Measurements from ENCODE around the gene HOXA9. TPM values are rescaled to one million over a fixed set of nuclear protein-coding genes. Genes with fewer than 3 reads are reported as not detected.

Gene HOXA9
- total RNA-seq = 1 to 10 TPM in 2 of 6 donors, under 1 TPM in 3, not detected in 1; 0.30 to 6.1 (median 0.49) TPM

DNA sequence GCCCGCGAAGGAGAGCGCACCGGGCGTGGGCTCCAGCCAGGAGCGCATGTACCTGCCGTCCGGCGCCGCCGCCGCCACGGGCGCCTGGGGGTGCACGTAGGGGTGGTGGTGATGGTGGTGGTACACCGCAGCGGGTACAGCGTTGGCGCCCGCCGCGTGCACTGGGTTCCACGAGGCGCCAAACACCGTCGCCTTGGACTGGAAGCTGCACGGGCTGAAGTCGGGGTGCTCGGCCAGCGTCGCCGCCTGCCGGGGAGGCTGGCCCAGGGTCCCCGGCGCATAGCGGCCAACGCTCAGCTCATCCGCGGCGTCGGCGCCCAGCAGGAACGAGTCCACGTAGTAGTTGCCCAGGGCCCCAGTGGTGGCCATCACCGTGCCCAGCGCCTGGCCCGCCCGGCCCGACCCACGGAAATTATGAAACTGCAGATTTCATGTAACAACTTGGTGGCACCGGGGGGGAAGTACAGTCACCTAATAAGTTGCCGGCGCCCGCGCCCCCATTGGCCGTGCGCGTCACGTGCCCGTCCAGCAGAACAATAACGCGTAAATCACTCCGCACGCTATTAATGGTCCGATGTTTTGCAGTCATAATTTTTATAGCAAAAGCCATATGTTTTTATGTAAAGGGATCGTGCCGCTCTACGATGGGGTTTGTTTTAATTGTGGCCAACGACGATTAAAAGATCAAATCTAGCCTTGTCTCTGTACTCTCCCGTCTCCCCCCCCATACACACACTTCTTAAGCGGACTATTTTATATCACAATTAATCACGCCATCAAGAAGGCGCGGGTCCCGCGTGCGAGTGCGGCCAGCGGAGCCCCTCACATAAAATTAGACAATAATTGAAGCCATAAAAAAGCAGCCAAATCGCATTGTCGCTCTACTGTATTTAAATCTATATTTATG, at the start of gene HOXA9:
Gene HOXA9 (minus strand): TSS at position 449 of the 907 bp plus-strand sequence. CDS start 80 bp downstream, at position 369.
- peaks cover 0 to 5% (median 0%) of the 10 kb centered on the region in 4 donors for H3K9me3 ChIP-seq
- peak within 1 kb of the TSS in 3 of 4 donors; percentile 35 to 49 (median 48) for H3K4me3 ChIP-seq
- DNase-seq (peak; percentile 73 to 92), ATAC-seq (ENCODE audit: low FRiP score in 2 of 2) (peak in 1 of 2 donors; percentile 21)
- no peak for TF ChIP-seq EP300 (IDR thresholded peaks at IDR 0.05)
- TF ChIP-seq, protein P1, sequence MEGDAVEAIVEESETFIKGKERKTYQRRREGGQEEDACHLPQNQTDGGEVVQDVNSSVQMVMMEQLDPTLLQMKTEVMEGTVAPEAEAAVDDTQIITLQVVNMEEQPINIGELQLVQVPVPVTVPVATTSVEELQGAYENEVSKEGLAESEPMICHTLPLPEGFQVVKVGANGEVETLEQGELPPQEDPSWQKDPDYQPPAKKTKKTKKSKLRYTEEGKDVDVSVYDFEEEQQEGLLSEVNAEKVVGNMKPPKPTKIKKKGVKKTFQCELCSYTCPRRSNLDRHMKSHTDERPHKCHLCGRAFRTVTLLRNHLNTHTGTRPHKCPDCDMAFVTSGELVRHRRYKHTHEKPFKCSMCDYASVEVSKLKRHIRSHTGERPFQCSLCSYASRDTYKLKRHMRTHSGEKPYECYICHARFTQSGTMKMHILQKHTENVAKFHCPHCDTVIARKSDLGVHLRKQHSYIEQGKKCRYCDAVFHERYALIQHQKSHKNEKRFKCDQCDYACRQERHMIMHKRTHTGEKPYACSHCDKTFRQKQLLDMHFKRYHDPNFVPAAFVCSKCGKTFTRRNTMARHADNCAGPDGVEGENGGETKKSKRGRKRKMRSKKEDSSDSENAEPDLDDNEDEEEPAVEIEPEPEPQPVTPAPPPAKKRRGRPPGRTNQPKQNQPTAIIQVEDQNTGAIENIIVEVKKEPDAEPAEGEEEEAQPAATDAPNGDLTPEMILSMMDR (IDR thresholded peaks at IDR 0.05) = peak in 1 of 6 experiments; percentile 14
- WGBS, 2 donors = 8 to 12% methylated on average over 27 to 68 of the region's 82 CpGs
- H3K27ac ChIP-seq = peak within 1 kb of the TSS in 1 of 4 donors; percentile 9
- peaks cover 2 to 77% (median 51%) of the 10 kb centered on the region in 4 donors for H3K27me3 ChIP-seq
- peaks cover 9 to 61% (median 49%) of the 10 kb centered on the region in 4 donors for H3K4me1 ChIP-seq
- H3K36me3 ChIP-seq = no peaks in the 10 kb centered on the region

DNA sequence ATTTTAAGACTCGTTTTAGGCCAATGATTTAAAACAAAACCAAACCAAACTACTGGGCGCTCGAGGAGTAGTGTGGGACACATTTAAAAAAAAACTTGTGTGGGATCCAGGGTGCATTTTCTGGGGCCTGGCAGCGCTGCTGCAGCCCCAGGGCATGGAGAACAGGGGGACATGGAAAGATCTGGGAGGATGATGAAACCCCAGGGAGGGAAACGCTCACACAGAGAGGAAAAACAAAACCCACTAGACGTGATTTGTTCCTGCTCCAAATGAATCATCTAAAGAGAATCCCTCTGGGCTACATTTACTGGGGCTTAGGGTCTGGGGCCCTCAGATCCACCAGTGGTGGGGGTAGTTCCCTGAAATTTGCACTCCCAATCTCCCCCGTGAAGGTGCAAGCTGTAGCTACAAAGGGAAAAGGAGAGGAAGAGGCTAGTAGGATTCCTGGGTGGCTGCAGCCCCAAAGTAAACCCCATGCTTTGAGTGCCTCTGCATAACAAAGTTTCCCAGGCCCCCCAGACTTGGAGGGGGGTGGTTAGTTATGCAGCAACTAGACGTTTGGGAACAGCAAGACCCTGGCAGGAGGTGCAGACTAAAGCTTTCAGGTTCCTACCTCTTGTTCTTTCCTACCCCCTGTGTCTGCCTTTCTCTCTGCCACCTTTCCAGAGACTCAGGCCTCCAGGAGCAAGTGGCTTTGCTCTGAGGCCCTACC, 49.1 kb upstream of the HOXA9 start:
- Histone ChIP-seq H3K27ac (no peak overlapping the region), H3K36me3 (no peaks in the 10 kb centered on the region), H3K27me3 (peaks cover 0 to 52% (median 26%) of the 10 kb centered on the region in 4 donors), H3K4me3 (no peak overlapping the region), H3K9me3 (no peaks in the 10 kb centered on the region), H3K4me1 (peaks cover 9 to 20% (median 15%) of the 10 kb centered on the region in 4 donors)
- 57 to 65% methylated on average over 8 of the region's 8 CpGs for WGBS, 2 donors
- ATAC-seq (ENCODE audit: low FRiP score in 2 of 2) (no peak), DNase-seq (no peak)
- TF ChIP-seq POLR2AphosphoS5 (IDR thresholded peaks at IDR 0.05) (no peak), EP300 (IDR thresholded peaks at IDR 0.05) (no peak), POLR2A (IDR thresholded peaks at IDR 0.05) (no peak)
- TF ChIP-seq, protein P1 (IDR thresholded peaks at IDR 0.05) = no peak

DNA sequence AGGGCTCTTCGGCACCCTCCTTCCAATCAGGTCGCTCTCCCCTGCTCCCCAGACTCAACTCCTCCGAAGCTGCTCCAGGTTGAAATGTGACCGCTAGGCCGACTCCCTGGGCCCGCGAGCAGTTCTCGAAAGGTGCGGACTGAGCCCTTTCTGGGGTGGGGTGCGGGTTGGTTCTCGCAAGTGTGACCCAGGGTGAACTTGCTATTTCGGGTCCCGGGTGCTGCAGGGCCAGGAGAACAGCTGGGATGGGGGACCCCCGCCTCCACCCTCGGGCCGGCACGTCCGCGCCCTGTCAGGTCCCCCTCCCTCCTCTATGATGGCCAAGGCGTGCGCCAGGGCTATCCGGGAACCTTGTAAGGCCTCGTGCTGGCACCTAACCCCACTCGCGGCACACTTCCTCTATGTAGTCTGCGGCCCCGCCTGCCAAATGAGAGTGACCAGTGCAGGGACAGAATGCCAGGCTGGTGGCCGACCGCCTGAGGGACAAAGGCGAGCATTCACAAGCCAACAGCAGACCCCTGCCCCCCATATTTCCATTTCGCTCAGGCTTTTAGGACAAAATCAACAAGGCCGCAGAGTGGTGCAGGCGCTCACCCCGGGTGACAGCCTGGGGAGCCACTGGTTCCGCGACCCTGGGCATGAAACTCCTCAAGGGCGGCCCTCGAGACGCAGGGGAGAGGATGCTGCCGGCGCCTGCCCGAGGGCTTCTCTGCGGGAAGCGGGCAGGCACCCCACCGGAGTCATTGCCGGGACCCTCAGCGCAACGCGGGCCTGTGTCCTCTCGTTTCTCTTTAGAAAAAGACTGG, 48.3 kb upstream of the HOXA9 start:
- DNase-seq = peak in 1 of 2 donors; percentile 64
- no peak for ATAC-seq (ENCODE audit: low FRiP score in 2 of 2)
- WGBS, 2 donors = 35 to 49% methylated on average over 16 to 41 of the region's 50 CpGs

More for the DNA sequence above, 48.3 kb upstream of the HOXA9 start:
- H3K4me1 ChIP-seq = peaks cover 9 to 20% (median 15%) of the 10 kb centered on the region in 4 donors
- no peaks in the 10 kb centered on the region for H3K9me3 ChIP-seq
- H3K4me3 ChIP-seq = no peak overlapping the region
- H3K27ac ChIP-seq = no peak overlapping the region
- no peaks in the 10 kb centered on the region for H3K36me3 ChIP-seq
- H3K27me3 ChIP-seq = peaks cover 0 to 47% (median 25%) of the 10 kb centered on the region in 4 donors
- TF ChIP-seq EP300 (IDR thresholded peaks at IDR 0.05) (no peak), POLR2A (IDR thresholded peaks at IDR 0.05) (no peak), POLR2AphosphoS5 (IDR thresholded peaks at IDR 0.05) (no peak)
- TF ChIP-seq, protein P1 (IDR thresholded peaks at IDR 0.05) = no peak
